CD1c-positive myeloid dendritic cell (primary cell): ENCODE measurements around the gene RBMS3.

Experiments used
- DNase-seq: peaks from one replicate; pipeline ENCODE4 v3.0.0-alpha.2; 2016; ENCODE audit errors: extremely low spot score

The RBMS3 gene

GRCh38 chr3:29937185-29937584 lies 656.3 kb downstream of the RBMS3 start:
- DNase-seq: no peak

DNA sequence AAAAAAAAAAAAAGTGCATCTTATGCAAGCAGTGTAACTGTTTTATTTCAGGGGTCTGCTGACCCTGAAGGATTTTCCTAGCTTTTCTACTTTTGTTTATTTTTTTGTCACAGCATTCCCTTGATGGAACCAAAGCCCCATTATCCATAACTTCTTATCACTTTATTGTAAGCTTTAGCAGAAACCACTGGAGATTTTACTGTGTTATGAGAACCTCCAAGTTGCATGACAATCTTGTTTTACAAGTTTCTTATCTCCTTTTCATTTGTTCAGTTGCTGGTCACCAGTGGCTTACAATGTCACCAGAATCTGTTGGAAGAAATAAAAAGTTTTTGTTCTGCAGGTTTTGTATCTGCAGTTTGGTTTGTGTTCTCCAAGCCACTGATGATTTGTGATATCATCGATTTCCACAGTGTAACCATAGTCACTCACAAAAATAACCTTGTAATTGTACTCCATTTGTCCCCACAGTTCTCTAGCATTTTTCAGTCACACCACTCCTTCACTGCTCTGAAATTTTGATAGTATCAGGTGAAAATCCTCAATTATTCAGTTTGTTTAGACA lies 660.0 kb downstream of the RBMS3 start:
- no peak for DNase-seq

DNA sequence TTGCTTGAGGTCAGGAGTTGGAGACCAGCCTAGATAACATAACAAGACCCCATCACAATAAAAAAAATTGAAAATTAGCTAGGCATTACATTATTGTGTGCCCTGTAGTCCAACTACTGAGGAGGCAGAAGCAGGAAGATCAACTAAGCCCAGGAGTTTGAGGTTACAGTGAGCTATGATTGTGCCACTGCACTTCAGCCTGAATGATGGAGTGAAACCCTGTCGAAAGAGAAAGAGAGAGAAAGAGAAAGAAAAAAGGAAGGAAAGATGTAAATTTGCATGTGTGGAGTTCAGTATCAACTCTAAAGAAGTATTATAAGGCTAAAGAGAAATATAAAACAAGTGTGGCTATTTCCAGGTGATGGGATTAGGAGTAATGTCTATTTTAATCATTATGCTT lies 661.4 kb downstream of the RBMS3 start:
- no peak for DNase-seq

GRCh38 chr3:29949131-29949530 lies 668.3 kb downstream of the RBMS3 start:
- DNase-seq: no peak

GRCh38 chr3:29949940-29950616 lies 669.2 kb downstream of the RBMS3 start:
- DNase-seq: no peak

DNA sequence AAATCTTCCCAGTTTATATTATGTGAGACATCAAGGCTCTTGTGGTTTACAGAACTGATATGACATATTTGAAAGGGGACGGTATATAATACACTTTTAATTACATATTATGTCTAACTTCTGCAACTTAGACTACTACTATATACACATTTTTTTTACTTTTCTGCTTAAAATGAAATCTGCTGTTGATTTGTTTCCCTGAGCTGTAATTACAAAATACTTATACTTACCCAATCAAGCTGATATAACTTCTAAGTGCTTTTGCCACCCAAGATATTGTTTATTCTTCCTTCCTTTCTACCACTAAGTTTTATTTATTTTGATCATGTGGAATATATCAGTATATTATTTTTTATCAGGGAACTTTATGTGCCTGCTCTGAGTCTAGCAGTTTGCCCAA lies 671.6 kb downstream of the RBMS3 start:
- no peak for DNase-seq

GRCh38 chr3:29955413-29955812 lies 674.5 kb downstream of the RBMS3 start:
- DNase-seq: no peak

GRCh38 chr3:29958816-29959215 lies 677.9 kb downstream of the RBMS3 start:
- DNase-seq: no peak

- no peak for DNase-seq
These were observed 691.0 kb downstream of the RBMS3 start for GRCh38 chr3:29971895-29972294.

- DNase-seq: no peak
These were observed 691.6 kb downstream of the RBMS3 start for GRCh38 chr3:29972320-29972993.

DNA sequence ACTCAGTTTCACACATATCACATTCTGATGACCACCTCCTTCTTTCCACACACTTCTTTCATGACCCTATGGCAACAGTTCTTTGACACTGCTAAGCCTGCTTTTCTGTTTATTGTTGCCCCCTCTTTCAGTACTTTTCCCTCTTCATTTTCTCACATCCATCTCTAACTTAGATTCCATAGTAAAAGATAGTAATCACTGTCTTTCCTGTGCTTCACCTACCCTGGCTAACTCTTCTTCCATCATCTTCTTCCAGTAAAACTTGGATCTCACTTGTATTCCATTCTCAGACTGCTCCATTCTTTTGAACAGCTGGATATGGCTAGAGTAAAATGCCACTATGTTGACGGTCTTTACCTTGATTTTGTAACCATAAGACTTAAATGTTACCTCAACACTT lies 692.9 kb downstream of the RBMS3 start:
- DNase-seq: no peak

GRCh38 chr3:29976871-29977270 lies 696.0 kb downstream of the RBMS3 start:
- no peak for DNase-seq

DNA sequence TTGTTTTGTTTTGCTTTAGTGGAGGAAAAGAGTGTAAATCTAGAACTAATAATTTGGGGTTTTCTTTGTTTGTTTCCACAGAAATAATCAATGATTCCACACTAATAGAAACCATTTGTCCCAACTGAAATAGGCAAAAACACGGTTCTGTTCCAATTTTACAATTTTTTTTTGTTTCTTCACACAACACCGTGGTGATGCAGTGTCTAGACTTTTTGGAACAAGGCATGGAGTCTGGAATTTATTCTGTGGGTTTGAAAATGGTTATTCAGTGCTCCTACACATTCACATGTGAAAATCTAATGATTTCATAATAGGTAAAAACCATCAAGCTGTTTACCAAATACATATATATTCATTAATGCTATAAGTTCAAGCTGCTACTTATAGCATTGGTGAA lies 696.5 kb downstream of the RBMS3 start:
- DNase-seq: no peak

DNA sequence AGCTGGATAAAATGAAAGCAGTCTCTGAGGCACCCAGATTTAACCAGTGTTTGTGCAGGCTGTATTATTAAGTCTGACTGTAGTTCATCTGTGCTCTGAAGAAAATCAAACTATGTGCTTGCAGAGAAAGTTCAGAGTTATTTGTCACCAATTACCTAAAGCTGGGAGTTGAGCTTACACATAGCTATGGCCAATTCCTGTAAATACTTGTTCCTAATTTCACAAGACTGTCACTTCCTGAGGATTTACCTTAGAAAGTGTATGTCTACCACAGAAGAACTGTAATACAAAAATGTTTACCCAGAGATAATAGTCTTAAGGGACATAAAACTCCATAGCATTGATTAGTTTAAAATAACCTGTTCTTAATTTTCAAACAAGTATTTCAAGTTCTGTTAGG lies 697.2 kb downstream of the RBMS3 start:
- DNase-seq: no peak

DNA sequence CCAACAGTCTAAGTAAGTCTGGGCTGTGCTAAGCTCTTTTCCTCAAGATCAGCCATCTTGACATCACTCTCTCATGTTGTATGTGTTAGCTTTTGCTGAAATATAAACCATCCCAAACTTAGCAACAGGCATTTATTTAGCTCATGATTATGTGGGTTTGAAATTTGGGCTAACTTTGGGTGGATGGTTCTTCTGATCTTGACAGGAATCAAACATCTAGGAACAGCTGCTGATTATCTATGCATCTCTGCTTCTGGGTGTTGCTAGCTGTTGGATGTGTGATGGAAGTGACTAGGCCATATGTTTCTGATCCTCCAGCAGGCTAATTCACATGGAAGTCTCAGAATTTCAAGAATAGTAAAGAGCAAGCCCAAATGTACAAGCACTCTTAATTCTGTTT lies 710.3 kb downstream of the RBMS3 start:
- DNase-seq: no peak

GRCh38 chr3:30002797-30003196 lies 721.9 kb downstream of the RBMS3 start:
- DNase-seq: no peak

DNA sequence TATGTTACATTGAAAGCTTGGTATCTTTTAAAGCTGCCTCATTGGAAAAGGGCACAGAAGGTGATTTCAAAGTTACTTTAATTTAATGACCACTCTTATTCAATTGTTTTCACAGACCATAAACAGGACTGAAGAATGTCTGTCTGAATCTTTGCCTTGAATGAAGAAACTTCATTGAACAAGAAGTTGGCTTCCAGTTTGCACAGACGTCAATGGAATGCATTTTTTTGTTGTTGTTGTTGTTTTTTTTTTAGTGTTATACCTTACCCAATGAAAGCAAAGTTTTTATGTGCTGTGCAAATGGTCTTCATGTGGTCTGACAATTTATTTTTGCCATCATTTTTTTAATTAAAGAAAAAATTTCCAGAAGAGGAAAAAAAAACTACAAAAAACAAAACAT lies 722.9 kb downstream of the RBMS3 start:
- no peak for DNase-seq

DNA sequence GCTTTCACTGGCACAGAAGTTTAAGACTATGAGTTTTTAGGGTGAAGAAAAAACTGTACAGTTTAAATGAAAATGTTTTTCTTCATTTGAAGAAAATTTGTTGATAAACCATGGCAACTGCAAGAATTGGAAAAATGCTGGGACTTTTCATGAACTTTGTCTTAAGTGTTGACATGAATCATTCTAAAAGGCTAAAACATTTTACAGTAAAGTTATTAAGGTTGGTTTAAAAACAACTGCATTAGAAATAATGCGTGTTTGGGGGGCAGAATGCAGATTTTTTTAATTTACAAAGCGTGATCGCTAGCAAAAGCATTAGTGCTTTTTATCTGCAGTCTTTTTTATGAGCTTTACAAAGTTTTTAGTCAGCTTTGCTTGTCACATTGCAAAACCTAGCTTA lies 723.6 kb downstream of the RBMS3 start:
- no peak for DNase-seq

DNA sequence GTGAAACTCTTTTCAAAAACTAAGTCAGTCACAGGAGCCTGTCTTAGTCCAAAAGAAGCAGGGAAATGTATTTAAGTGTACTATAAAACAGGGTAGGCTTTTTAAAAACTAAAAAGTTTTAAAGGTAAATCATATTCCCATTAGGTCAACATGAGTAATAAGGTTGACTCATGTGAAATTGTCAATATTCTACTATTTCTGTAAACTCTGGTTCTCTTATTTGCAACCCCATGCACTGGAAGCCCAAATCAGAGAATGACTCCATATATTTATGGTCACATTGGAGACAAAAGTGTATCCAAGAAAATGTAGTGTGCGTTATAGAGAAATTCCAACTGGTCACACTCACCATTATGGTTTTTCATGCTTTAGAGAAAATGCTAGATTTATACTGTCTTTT lies 725.2 kb downstream of the RBMS3 start:
- DNase-seq: no peak

DNA sequence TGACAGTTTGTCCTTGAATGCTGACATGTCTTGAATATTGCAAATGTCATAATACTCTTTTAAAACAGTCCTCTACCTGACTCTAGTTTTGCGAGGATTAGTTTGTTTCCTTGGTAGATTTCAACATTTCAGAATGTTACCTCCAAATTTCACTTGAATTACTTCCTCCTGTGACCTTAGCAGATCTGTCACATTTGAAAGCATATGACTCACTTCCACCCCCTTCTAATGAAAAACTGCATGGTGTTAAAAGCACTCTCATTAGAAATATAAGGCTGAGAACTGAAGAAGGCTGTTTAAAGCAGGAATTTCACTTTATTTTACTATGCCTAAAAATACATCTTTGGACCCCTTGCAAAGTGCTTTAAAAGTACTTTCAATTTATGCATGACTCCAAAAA lies 726.8 kb downstream of the RBMS3 start:
- DNase-seq: peak; percentile 51

DNA sequence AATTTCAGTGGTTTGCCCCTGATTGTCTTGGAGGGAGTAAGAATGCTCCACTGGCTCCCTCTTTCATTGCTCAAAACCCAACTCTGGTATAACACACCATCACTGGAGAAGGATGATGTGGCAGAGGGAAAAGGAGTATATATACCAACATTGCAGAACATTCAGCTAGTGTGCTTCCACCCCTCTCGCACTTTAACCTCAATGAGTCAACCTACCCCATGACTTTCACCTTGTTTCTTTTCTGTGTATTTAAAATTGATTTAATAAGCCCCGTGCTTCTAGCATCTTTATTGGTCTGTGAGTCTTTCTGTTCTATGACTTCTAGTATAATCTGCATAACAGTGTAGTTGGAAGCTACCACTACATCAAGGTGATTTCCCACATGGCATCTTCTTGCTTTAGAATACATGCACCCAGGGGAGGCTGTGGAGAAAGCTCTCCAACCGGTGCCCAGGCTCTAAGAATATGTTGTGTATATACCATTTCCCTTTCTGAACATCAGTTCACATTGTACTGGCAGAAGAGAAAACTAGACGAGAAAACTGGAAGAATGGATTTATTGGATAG lies 730.4 kb downstream of the RBMS3 start:
- no peak for DNase-seq

DNA sequence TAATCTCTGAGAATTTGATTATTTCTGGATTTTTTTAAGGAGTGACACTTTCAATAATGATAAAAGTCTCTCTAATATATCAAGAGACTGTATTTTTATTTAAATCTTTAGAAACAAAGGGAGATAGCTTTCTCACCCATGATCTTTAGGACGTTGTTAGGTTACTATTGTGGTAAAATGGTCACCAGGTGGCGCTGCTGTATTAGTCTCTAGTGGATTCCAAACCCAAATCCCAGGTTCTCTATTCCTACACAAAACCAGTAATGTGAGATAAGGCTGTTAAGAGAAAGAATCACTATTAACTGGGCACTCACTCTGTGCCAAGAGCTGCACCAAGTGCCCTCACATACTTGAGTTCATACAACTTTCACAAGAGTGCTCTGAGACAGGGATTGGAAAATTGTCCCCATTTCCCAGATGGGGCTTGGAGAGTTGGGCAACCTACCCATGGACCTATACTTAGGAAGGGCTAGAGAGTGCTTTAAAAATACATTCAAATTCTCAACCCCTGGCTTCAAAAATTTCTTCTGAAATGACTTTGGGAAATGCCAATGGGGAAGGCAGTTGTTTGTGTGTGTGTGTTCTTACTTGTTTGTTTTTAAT lies 732.2 kb downstream of the RBMS3 start:
- DNase-seq: peak; percentile 72

- no peak for DNase-seq
These were observed 737.0 kb downstream of the RBMS3 start for GRCh38 chr3:30017901-30018300.
